Activated CD4-positive, alpha-beta T cell treated with anti-CD3 and anti-CD28 coated beads for 4 hours (primary cell): ENCODE data around the gene GPR89A.
"Not testable (repeated sequence)": the region's sequence is repeated elsewhere in the genome, so short reads cannot be mapped to it uniquely, and the experiment has no call there.

Experiments used
- DNase-seq, 2 donors: peaks; one replicate each; pipeline ENCODE4 v3.0.0-alpha.2; 2020

The GPR89A gene

GRCh38 chr1:145688328-145688727 is 80.5 kb downstream of the GPR89A start:
- DNase-seq, result no peak

GRCh38 chr1:145688924-145689323 is 81.1 kb downstream of the GPR89A start:
- DNase-seq, result no peak

- DNase-seq, result no peak
These were observed 82.1 kb downstream of the GPR89A start for GRCh38 chr1:145689922-145690321.

GRCh38 chr1:145690587-145691558 is 83.1 kb downstream of the GPR89A start:
- DNase-seq, result peak; percentile 5 to 12

GRCh38 chr1:145692785-145693443 is 85.1 kb downstream of the GPR89A start:
- DNase-seq, result no peak

- no peak for DNase-seq
These were observed 88.2 kb downstream of the GPR89A start for GRCh38 chr1:145695821-145696629.

GRCh38 chr1:145696630-145696960 is 88.8 kb downstream of the GPR89A start:
- no peak for DNase-seq

GRCh38 chr1:145701306-145701862 is 93.6 kb downstream of the GPR89A start:
- DNase-seq, result no peak

- DNase-seq, result no peak
These were observed 94.3 kb downstream of the GPR89A start for GRCh38 chr1:145702052-145702451.

GRCh38 chr1:145702826-145703225 is 95.0 kb downstream of the GPR89A start:
- DNase-seq, result no peak

- DNase-seq, result no peak
These were observed 97.8 kb downstream of the GPR89A start for GRCh38 chr1:145705622-145706021.

GRCh38 chr1:145706086-145706664 is 98.4 kb downstream of the GPR89A start:
- no peak for DNase-seq

- DNase-seq, result no peak
These were observed 99.5 kb downstream of the GPR89A start, which contains the start of gene PDZK1 for GRCh38 chr1:145707183-145707867. Gene PDZK1, minus strand, starts transcription at chr1:145707368. Its CDS starts 19,347 bp downstream, at chr1:145688021.

GRCh38 chr1:145708063-145708462 is 100.3 kb downstream of the GPR89A start:
- DNase-seq, result no peak

GRCh38 chr1:145710291-145711027 is 102.7 kb downstream of the GPR89A start:
- no peak for DNase-seq

GRCh38 chr1:145711213-145711651 is 103.4 kb downstream of the GPR89A start:
- no peak for DNase-seq

GRCh38 chr1:145714524-145715111 is 106.8 kb downstream of the GPR89A start:
- no peak for DNase-seq

GRCh38 chr1:145716641-145717345 is 109.0 kb downstream of the GPR89A start:
- no peak for DNase-seq

GRCh38 chr1:145717833-145718232 is 110.0 kb downstream of the GPR89A start:
- no peak for DNase-seq

GRCh38 chr1:145718465-145718864 is 110.7 kb downstream of the GPR89A start:
- DNase-seq, result not testable (repeated sequence)
